Esophagus squamous epithelium (tissue), 5 donors: ENCODE data around the gene FAM81B. TPM values are rescaled to one million over a fixed set of nuclear protein-coding genes. Genes with fewer than 3 reads are reported as not detected.

Source experiments
- DNase-seq: peaks from one replicate; lab custom pipeline; 2025; lab: John Stamatoyannopoulos, UW
- H3K27ac ChIP-seq, 4 donors: fragments of 200-600 bp; sonication (generic); one replicate each; pipeline ENCODE4 v1.5.1; 2016 to 2019; ENCODE audit warnings: mild to moderate bottlenecking in 1 of 4
- H3K27me3 ChIP-seq, 4 donors: fragments of 200-600 bp; sonication (generic); 1 replicate in 3 of 4; 2 replicates in 1 of 4; pipeline versions ENCODE4 v1.5.1 to v1.6.0; 2017 to 2021; ENCODE audit warnings: antibody characterized with exemption in 1 of 4
- H3K36me3 ChIP-seq, 3 donors: fragments of 200-600 bp; sonication (generic); one replicate each; pipeline ENCODE4 v1.5.1; 2016 to 2019
- H3K4me1 ChIP-seq, 3 donors: fragments of 200-600 bp; sonication (generic); one replicate each; pipeline ENCODE4 v1.5.1; 2017 to 2019
- H3K4me3 ChIP-seq, 4 donors: fragments of 200-600 bp; sonication (generic); 1 replicate in 3 of 4; 2 replicates in 1 of 4; pipeline ENCODE4 v1.5.1; 2016 to 2019; ENCODE audit warnings: mild to moderate bottlenecking in 2 of 4, moderate library complexity in 1 of 4
- H3K9me3 ChIP-seq, 3 donors: fragments of 200-600 bp; sonication (generic); one replicate each; pipeline ENCODE4 v1.5.1; 2016 to 2019
- POLR2A ChIP-seq, 4 donors: fragments of 450-650 bp; IDR thresholded peaks; one replicate each; pipeline ENCODE4 v1.6.1; 2017; ENCODE audit warnings: antibody characterized with exemption in 4 of 4, mild to moderate bottlenecking in 4 of 4, moderate library complexity in 3 of 4
- whole genome bisulfite sequencing, 2 donors: methylation state at CpG; one replicate each; pipeline ENCODE4 v1.1.5; 2018; 5-methylcytosine and 5-hydroxymethylcytosine counted together
- intact Hi-C: fragments of 100-400 bp; cut with DNase I; formaldehyde crosslinking; loops from one replicate; pipeline ENCODE4 v1.15.0; 2022
- total RNA-seq, 4 donors: library from RNA; depleted of rRNA; stranded (reverse); fragments of >200 nt; gene quantifications; one replicate each; pipeline ENCODE4 v1.1.0, GENCODE V29; 2016
- TF ChIP-seq, protein P1 (sequence below), 6 experiments: fragments of 450-650 bp in 4 of 6; fragments of 200-600 bp in 2 of 6; sonication (generic) in 2 of 6; IDR thresholded peaks; one replicate each; pipeline ENCODE4 v1.5.1; 2016 to 2019; ENCODE audit warnings: antibody characterized with exemption in 6 of 6, mild to moderate bottlenecking in 4 of 6, moderate library complexity in 4 of 6
- donor health status: DM: yes; HTN: yes; CAD: no.

The FAM81B gene
- total RNA-seq, 4 donors from 2014 or later, result not detected

DNA sequence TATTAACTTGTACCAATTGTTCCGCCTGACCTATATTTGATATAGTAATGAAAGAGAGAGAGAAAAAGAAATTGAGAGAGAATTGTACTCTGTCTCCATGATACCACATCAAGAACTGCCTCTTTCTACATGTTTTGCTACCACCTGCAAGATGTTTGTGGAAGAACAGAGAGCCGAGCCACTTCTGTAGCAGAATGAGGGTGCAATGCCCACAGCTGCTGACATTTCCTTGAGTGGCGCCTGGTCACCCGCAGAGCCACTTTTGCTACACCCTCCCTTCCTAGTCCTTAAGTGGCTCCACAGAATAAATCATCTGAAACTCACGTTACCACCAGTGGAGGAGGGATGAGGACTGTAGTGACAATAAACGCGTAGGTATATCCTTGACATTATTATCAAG lies 17.1 kb upstream of the FAM81B start:
- Histone ChIP-seq H3K27ac (no peak overlapping the region), H3K36me3 (no peaks in the 10 kb centered on the region), H3K4me3 (no peak overlapping the region), H3K4me1 (no peaks in the 10 kb centered on the region), H3K27me3 (no peaks in the 10 kb centered on the region), H3K9me3 (no peaks in the 10 kb centered on the region)
- TF ChIP-seq, protein P1, sequence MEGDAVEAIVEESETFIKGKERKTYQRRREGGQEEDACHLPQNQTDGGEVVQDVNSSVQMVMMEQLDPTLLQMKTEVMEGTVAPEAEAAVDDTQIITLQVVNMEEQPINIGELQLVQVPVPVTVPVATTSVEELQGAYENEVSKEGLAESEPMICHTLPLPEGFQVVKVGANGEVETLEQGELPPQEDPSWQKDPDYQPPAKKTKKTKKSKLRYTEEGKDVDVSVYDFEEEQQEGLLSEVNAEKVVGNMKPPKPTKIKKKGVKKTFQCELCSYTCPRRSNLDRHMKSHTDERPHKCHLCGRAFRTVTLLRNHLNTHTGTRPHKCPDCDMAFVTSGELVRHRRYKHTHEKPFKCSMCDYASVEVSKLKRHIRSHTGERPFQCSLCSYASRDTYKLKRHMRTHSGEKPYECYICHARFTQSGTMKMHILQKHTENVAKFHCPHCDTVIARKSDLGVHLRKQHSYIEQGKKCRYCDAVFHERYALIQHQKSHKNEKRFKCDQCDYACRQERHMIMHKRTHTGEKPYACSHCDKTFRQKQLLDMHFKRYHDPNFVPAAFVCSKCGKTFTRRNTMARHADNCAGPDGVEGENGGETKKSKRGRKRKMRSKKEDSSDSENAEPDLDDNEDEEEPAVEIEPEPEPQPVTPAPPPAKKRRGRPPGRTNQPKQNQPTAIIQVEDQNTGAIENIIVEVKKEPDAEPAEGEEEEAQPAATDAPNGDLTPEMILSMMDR (IDR thresholded peaks at IDR 0.05), result no peak
- TF ChIP-seq POLR2A (IDR thresholded peaks at IDR 0.05), result no peak
- WGBS, 2 donors, result 73 to 76% methylated on average over 5 to 7 of the region's 7 CpGs
- intact Hi-C loops, result no loop called here
- DNase-seq, result no peak

DNA sequence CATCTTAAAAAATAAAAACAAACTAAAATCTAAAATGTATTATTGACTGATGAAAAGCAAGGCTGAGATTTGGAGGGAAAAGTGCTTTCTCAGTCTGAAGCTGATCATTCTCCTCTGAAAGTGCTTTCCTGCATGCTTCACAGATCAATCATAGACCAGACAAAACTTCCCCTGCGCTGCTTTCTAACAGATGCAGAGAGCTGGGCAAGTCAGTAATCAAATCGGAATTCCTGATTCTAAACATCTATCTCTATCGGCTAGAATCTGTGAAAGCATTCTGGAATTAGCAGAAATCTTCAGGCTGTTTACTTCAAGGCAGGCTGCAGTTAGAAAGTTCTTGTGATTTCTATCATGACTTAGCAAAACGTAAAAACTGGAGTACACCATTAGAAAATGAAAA lies 15.6 kb upstream of the FAM81B start:
- intact Hi-C loops, result no loop called here
- no peaks in the 10 kb centered on the region for H3K9me3 ChIP-seq
- no peak for DNase-seq
- H3K36me3 ChIP-seq, result no peaks in the 10 kb centered on the region
- no peak overlapping the region for H3K4me3 ChIP-seq
- H3K27me3 ChIP-seq, result no peaks in the 10 kb centered on the region
- no peak for TF ChIP-seq POLR2A (IDR thresholded peaks at IDR 0.05)
- TF ChIP-seq, protein P1 (IDR thresholded peaks at IDR 0.05), result no peak
- no peak overlapping the region for H3K27ac ChIP-seq
- no peaks in the 10 kb centered on the region for H3K4me1 ChIP-seq
- WGBS, 2 donors, result 64 to 68% methylated on average over 4 of the region's 4 CpGs

DNA sequence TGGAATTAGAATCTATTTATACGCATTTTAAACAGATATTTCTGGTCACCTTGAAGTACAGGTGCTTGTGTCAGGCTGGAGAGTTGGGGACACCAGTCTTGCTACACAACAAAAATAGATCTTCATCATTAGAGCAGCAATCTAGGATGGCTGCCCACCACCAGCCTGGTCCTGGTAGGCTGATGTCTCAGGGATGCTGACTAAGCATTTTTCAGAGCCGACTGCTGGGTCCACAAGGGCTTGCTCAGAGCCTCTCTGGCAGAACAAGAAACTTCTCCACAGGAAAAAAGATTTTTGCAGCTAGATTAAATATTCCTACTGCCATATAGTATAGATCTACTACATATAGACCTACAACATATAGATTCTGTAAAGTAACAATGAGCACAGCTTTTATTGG lies 12.0 kb upstream of the FAM81B start:
- Histone ChIP-seq H3K4me1 (no peaks in the 10 kb centered on the region), H3K9me3 (no peaks in the 10 kb centered on the region), H3K4me3 (no peak overlapping the region), H3K36me3 (no peaks in the 10 kb centered on the region), H3K27me3 (no peaks in the 10 kb centered on the region), H3K27ac (no peak overlapping the region)
- 56 to 94% methylated on average over 1 to 2 of the region's 2 CpGs for WGBS, 2 donors
- TF ChIP-seq POLR2A (IDR thresholded peaks at IDR 0.05), result no peak
- TF ChIP-seq, protein P1 (IDR thresholded peaks at IDR 0.05), result no peak
- DNase-seq, result no peak
- intact Hi-C loops, result no loop called here

DNA sequence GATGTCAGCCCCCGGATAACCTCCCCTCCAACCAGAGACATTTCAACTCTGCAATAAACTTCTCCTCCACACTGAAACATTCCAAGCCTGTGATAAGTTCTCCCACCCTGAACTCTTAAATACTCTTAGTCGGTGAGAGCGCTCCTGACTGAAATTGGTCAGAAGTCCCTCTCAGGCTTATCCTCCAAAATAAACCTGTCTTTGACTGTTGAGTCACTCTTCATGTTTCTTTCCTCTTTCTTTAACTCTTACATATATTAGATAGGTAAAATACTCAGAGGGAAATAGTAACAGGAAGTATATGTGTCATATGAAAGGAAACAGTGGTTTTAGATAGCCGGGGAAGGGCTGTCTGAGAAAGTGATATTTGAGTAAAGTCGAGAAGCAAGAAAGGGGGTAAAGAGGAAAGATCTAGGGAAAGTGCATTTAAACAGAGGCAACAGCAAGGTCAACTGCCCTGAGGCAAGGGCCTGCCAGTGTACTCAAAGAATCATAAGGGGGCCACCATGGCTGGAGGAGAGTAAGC lies 11.0 kb upstream of the FAM81B start:
- WGBS, 2 donors, result 69 to 85% methylated on average over 5 of the region's 5 CpGs
- Histone ChIP-seq H3K36me3 (no peaks in the 10 kb centered on the region), H3K27ac (no peak overlapping the region), H3K27me3 (no peaks in the 10 kb centered on the region), H3K4me3 (no peak overlapping the region), H3K4me1 (no peaks in the 10 kb centered on the region), H3K9me3 (no peaks in the 10 kb centered on the region)
- TF ChIP-seq POLR2A (IDR thresholded peaks at IDR 0.05), result no peak
- TF ChIP-seq, protein P1 (IDR thresholded peaks at IDR 0.05), result no peak
- no peak for DNase-seq
- intact Hi-C loops, result no loop called here

DNA sequence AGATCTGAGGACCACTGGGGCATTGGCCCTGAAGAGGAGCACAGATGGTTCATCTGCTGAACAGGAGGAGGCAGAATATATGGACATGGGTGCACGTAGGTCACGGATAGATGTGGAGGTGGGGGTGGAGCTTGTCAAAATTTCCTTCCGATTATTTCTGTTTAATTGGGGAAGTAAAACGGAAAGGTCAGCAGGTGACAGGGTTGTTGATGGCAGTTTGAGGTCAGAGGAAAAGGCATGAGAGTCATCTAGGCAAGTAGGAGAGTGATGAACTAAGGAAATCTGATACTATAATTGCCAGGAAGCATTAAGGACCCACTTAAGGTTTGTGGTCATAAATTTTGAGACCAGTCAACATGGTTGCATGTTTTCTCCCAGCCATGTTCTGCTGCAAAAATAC lies 8.4 kb upstream of the FAM81B start:
- intact Hi-C loops, result no loop called here
- Histone ChIP-seq H3K4me1 (no peaks in the 10 kb centered on the region), H3K27me3 (no peaks in the 10 kb centered on the region), H3K36me3 (no peaks in the 10 kb centered on the region), H3K4me3 (no peak overlapping the region), H3K9me3 (no peaks in the 10 kb centered on the region), H3K27ac (no peak overlapping the region)
- TF ChIP-seq, protein P1 (IDR thresholded peaks at IDR 0.05), result no peak
- no peak for TF ChIP-seq POLR2A (IDR thresholded peaks at IDR 0.05)
- DNase-seq, result no peak
- 21 to 58% methylated on average over 4 of the region's 4 CpGs for WGBS, 2 donors
